Kidney epithelial cell (primary cell): ENCODE measurements around the gene DCP1B. TPM values are rescaled to one million over a fixed set of nuclear protein-coding genes. Genes with fewer than 3 reads are reported as not detected.

Experiments
- DNase-seq: peaks from one replicate; pipeline ENCODE4 v3.0.0-alpha.2; 2010; ENCODE audit warnings: low read depth
- H3K27me3 ChIP-seq: 2 replicates; pipeline ENCODE4 v1.6.0; 2011; ENCODE audit warnings: low read length; ENCODE audit not compliant: control insufficient read depth, insufficient read depth
- H3K36me3 ChIP-seq: 2 replicates; pipeline ENCODE4 v1.5.1; 2011; ENCODE audit warnings: low read length; ENCODE audit not compliant: control insufficient read depth, insufficient read depth
- H3K4me3 ChIP-seq: 2 replicates; pipeline ENCODE4 v1.5.1; 2011; ENCODE audit warnings: low read depth, mild to moderate bottlenecking, control low read depth, low read length
- total RNA-seq: library from RNA; depleted of rRNA; stranded (reverse); fragments of >200 nt; gene quantifications from 2 replicates; pipeline ENCODE4 v1.2.3, GENCODE V29; 2015
- TF ChIP-seq, protein P1 (sequence below): IDR thresholded peaks from 2 replicates; pipeline ENCODE4 v1.5.1; 2011; ENCODE audit warnings: mild to moderate bottlenecking, moderate library complexity, low read length, control low read depth, inconsistent platforms; ENCODE audit not compliant: insufficient read depth, poor library complexity, severe bottlenecking

The DCP1B gene
- total RNA-seq, 1 donor from 2014 or later: 22.4 TPM

DNA sequence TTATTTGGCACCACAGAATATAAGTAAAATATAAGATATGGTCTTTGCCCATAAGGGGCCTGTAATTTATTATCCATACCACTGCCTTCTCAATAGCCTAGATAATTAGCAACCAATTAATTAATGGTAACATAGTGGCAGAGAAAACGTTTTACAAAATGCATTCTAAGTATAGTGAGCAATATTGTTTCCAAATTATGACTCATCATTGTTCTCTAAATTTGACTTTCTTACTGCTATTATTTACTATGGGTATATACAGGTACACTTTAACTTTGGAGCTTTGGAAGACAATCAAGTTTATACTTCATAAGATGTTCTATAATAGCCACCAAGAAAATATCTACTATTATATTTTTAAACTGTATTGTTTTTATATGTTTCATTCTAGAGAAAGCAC lies 26.7 kb downstream of the DCP1B start:
- Histone ChIP-seq H3K4me3 (no peak overlapping the region), H3K27me3 (no peaks in the 10 kb centered on the region), H3K36me3 (no peaks in the 10 kb centered on the region)
- TF ChIP-seq, protein P1, sequence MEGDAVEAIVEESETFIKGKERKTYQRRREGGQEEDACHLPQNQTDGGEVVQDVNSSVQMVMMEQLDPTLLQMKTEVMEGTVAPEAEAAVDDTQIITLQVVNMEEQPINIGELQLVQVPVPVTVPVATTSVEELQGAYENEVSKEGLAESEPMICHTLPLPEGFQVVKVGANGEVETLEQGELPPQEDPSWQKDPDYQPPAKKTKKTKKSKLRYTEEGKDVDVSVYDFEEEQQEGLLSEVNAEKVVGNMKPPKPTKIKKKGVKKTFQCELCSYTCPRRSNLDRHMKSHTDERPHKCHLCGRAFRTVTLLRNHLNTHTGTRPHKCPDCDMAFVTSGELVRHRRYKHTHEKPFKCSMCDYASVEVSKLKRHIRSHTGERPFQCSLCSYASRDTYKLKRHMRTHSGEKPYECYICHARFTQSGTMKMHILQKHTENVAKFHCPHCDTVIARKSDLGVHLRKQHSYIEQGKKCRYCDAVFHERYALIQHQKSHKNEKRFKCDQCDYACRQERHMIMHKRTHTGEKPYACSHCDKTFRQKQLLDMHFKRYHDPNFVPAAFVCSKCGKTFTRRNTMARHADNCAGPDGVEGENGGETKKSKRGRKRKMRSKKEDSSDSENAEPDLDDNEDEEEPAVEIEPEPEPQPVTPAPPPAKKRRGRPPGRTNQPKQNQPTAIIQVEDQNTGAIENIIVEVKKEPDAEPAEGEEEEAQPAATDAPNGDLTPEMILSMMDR: no peak
- no peak for DNase-seq

DNA sequence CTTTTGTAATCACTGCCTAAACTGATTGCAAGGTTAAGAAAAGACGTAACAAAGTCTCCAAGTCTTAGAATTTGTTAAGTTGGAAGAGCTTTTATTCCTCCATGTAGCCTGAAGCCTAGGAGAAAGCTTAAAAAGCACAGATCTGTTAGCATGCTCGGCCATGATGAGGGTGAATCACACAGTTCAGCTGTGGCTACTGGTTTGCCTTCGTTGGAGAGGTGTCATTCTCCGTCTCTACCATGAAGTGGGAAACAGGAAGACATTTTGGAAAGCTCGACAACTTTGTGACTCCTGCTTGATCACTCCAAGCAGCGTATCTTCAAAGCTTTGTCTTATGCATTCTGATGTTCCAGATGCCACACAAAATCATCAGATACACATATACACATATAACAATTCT lies 27.1 kb downstream of the DCP1B start:
- TF ChIP-seq, protein P1: no peak
- Histone ChIP-seq H3K27me3 (no peaks in the 10 kb centered on the region), H3K36me3 (no peaks in the 10 kb centered on the region), H3K4me3 (no peak overlapping the region)
- DNase-seq: no peak

DNA sequence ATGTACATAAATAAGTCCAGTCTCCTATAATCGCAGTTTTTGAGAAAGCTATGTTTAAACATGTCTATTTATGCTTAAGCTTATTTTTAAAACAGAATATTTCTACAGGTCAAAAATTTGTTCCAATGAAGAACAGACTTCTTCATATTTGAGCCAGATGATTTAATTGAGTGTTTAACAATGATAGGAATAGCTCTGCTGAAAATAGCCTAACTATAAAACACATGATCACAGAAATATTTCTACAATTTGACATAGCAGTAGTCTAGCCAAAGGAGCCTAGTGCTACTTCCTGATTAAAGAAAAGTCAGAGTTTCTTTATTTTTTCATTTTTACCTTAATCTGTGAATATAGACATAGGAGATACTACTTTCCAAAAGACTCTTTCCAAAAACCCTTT lies 29.4 kb downstream of the DCP1B start:
- Histone ChIP-seq H3K27me3 (no peaks in the 10 kb centered on the region), H3K36me3 (no peaks in the 10 kb centered on the region), H3K4me3 (no peak overlapping the region)
- TF ChIP-seq, protein P1: no peak
- no peak for DNase-seq

DNA sequence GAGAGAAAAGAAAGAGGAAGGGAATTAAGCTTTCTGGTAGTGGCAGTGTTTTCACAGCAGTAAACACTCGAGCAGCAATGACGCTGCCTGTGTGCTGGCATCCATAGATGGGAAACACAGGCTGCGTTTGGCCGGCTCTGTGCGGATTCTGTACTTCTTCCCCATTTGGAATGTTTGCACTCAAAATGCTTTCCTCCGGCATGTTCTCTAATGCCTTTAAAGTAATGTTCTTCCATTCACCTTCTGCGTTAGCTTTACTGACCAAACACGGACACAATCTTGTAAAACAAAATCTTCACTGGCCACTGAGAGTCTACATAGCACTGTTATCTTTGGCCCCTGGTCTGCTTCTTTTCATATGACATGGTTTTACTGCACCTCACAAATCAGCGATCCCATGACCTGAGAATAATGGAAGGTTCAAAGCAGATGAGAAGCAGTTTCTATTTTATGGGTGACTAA lies 31.4 kb downstream of the DCP1B start:
- Histone ChIP-seq H3K27me3 (no peaks in the 10 kb centered on the region), H3K4me3 (no peak overlapping the region), H3K36me3 (no peaks in the 10 kb centered on the region)
- TF ChIP-seq, protein P1: no peak
- no peak for DNase-seq

DNA sequence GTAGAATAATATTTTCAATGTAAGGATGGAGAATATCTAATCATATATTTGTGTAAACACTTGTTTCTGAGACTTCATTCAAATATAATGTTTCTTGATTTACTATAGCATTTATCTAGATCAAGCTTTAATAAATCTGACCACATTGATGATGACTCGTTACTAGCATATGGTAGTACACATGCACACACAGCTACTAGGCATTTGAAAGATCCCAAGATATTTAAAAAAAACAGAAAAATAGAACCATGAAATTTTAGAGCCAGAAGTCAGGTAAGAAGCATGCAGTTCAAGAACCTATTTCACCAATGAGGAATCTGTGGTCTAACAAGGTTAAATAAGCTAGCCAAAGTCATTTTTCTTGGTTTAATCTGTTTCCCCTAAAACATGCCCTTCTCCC lies 32.0 kb downstream of the DCP1B start:
- H3K36me3 ChIP-seq: no peaks in the 10 kb centered on the region
- H3K4me3 ChIP-seq: no peak overlapping the region
- TF ChIP-seq, protein P1: no peak
- no peaks in the 10 kb centered on the region for H3K27me3 ChIP-seq
- DNase-seq: no peak

DNA sequence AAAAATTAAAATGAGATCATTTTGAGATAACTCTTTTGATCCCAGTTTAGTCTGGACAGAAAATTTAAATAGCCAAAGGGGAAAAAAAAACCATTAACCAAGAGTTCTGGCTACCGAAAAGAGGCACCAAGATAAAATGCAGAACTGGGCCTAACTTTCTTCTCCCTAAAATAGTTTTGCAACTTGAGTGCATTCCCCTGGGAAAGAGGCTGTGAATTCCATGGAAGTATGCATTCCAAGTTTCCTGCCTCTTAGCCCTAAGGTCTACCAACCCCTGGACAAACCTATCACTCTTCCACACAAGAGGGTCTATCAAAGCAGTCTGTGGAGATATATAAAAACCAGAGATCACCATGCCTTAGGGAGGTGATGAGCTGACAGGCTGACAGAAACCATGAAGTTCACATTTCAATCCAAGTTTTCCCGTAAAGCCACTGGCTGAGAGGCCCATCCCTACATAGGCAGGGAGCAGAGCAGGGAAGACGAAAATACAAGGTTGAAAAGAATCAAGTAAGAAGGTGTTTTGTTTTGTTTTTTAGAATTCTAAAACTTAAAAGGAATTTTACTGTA lies 33.8 kb downstream of the DCP1B start:
- DNase-seq: no peak
- H3K4me3 ChIP-seq: no peak overlapping the region
- H3K27me3 ChIP-seq: no peaks in the 10 kb centered on the region

More for the DNA sequence above, 33.8 kb downstream of the DCP1B start:
- no peaks in the 10 kb centered on the region for H3K36me3 ChIP-seq
- TF ChIP-seq, protein P1: no peak
